ENCODE results near the gene VPS52.

Gene VPS52

DNA sequence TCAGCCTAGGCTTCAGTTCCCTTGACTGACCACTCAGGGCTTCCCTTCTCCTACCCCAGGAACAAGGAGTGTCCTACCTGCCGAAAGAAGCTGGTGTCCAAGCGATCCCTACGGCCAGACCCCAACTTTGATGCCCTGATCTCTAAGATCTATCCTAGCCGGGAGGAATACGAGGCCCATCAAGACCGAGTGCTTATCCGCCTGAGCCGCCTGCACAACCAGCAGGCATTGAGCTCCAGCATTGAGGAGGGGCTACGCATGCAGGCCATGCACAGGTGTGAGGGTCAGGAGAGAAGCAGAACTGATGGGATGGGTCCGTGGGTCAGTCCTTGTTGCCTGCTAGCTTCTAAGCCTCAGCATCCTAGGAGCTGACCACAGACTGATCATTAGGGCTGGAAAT is 61.8 kb downstream of the VPS52 start:
- no peak for DNase-seq (ENCODE audit: low read depth)

DNA sequence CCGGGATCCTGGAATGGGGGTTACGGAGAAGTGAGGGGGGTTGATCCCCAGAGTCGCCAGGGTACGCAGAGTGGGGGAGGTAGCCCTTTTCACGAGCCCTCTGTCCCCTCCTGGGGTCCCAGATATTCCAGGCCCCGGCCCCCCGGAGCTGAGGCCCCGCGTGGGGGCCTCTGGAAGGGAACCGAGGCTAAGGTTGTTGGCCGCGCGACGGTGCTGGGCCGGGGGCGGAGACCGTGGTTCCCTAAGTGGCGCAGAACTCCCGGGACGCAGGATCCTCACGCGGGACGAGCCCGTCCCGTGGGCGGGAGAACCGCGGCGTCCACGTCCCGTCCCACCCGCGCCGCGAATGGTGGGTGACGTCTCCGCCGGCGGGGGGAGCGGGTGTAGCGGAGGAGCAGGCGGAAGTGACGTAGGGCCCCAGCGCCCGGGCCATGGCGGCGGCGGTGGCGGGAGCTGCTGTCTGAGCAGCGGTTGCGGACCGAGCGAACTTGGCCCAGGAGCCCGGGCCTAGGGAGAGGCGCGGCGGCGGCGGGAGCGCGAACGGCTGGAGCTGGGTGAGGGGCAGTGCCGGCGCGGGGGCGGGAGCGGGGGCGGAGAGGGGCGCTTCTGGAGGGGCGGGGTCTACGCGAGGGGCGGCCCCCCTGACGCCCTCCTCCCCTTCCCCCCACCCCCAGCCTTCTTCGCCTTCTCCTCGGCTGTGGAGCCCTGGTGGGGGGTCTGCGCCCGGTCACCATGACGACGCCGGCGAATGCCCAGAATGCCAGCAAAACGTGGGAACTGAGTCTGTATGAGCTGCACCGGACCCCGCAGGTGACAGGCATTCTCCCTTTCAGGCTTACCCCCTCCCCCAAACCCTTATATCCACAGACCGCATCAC is 63.3 kb downstream of the VPS52 start, which contains the start of gene RING1:
TSS of gene RING1 (plus strand) at position 410 of the 877 bp plus-strand sequence. CDS start at position 733, 323 bp downstream.
- DNase-seq (ENCODE audit: low read depth) = peak; percentile 77

DNA sequence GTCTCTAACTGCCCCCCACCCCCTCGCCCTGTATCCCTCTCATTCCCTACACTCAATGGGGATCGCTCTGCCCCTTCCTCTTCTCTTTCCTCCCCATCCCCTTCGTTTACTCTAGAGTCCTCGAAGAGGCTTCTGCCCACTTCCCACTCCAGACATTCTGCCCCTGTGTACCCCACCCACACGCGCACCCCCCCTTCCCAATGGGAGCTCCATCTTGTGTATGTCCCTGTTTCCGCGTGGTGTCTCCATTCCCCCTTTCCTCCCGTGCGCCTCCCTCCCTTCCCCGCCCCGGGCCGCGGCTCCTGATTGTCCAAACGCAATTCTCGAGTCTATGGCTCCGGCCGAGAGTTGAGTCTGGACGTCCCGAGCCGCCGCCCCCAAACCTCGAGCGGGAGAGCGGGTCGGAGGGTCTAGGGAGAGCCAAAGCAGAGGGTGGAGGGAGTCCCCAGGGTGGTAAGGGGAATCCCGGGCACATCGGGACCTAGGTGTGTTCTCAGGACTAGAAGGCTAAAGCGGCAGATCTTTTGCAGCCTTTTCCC is 64.1 kb downstream of the VPS52 start:
- no peak for DNase-seq (ENCODE audit: low read depth)

DNA sequence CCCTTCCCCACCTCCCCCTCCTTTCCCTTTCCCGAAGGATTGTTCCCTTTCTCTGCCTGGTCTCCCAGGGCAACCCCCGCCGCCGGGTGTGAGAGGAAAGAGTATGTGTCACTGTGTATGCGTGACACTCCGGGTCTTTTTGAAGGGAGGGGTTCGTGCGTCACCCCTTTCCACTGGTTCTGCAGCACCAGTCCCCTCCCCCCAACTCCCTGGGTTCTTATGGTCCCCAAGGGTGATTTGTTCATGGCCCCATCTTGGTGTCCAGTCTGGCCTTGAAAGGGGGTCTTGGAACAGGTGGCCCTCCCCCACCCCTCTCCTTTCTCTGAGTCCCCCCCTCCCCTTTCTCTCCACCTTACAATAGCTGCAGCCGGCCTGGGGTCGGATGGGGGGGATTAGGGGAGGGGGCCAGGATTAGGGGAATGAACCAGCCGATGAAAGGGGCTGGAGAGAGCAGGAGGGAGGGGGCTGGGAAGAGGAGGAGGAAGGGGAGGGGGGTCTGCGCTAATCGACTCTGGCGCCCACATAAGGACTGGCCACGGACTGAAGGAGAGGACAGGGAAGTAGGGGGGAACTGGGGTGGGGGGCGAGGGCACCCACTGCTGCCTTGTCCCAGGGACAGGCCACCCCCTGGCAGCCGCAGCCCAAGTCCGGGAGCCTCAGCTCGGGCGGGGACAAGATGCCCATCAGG is 64.7 kb downstream of the VPS52 start:
- DNase-seq (ENCODE audit: low read depth) = no peak

DNA sequence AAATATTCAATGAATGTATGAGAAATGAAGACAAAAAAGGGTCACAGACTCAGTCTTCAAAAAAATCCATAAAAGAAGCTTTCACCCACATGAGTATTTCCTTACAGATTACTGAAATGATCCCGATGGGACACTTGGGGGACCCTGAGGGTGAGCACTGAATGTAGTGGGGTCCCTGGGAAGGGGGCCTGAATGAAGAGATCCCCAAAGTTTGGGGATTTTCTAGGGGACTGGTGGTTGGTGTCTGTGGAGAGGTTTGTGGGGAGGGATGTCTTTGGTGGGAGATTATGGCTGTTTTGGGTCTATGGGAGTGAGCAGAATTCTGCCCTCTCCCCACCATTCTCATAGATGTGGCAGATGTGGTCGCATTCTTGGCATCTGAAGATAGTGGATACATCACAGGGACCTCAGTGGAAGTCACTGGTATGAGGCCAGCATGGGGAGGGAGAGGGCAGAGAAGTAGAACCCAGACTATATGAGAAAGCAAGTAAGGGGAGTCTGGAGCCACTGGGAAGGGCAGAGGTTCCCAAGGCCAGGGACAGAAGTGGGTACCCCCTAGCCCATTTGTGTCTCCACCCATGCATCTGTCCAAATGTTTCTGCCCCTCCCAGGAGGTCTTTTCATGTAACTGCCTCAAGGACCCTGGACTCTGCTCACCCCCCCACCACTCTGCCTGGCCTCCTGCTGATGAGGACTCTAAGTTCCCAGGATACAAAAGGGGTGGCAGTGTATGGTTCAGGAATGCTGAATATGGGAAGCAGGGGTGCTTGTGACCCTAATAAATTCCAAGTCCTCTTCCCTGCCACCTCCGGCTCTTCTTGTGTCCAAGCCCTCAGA is 65.4 kb downstream of the VPS52 start:
- DNase-seq (ENCODE audit: low read depth) = no peak

DNA sequence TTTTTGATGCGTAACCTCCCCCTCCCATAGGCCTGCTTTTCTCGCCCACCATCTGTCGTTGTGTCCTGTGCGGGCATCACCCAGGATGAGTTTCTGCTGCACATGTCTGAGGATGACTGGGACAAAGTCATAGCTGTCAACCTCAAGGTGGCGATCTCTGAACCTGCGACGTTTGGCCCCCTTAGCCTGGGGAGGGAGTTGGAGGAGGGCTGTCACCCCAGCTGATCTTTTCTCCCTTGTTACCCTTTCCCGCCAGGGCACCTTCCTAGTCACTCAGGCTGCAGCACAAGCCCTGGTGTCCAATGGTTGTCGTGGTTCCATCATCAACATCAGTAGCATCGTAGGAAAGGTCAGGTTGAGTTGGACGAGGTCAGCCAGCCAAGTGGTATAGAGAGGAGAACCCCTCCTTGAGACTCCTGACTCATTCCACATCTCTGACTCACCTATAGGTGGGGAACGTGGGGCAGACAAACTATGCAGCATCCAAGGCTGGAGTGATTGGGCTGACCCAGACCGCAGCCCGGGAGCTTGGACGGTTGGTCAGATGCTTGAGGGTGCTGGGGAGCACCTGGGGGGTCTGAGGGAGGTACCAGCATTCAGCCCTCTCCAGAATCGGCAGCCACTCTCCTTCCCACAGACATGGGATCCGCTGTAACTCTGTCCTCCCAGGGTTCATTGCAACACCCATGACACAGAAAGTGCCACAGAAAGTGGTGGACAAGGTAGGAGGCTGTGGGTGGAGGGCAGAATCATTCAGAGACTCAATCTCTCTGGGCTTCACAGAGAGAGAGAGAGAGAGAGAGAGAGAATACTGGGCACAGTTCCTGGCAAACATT is 66.3 kb downstream of the VPS52 start:
- no peak for DNase-seq (ENCODE audit: low read depth)

DNA sequence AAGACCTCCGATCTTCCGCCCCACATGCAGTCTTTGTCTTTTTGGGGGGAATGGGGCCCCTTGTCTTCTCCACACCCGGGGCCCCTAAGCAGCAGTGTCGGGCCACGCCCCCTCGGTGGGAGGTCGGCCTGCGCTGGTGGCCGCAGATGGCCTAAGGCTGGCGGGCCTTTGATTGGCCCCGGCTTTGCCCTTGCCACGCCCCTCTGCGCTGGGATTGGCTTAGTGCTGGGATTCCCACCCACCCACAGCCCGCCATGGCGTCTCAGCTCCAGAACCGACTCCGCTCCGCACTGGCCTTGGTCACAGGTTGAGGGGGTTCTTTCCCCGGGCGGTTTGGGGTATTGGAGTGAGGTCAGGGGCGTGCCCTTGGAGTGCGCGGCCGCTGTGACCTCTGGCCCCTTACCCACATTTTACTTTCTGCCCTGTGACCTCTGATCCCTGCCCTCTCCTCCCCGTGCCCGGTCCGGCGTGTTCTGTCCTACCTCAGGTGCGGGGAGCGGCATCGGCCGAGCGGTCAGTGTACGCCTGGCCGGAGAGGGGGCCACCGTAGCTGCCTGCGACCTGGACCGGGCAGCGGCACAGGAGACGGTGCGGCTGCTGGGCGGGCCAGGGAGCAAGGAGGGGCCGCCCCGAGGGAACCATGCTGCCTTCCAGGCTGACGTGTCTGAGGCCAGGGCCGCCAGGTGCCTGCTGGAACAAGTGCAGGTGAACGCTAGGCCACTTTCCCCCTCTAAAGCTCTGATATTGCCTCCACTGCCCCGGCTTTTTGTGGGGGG is 67.1 kb downstream of the VPS52 start, which contains the start of gene HSD17B8:
TSS of gene HSD17B8 (plus strand) at position 241 of the 776 bp plus-strand sequence. CDS start at position 255, 14 bp downstream.
- peak; percentile 86 for DNase-seq (ENCODE audit: low read depth)

DNA sequence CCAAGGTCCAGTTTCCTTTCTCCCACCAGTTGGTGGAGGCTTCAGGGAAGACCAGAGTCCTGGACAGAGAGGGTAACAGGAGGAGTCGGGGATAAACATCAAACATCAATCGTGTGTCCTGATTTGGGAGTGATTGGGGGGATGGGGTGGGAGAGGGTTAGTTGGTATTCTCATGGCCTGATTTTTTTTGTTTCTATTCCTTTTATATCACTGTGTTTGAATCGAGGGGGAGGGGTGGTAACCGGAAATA is 67.6 kb downstream of the VPS52 start:
- no peak for DNase-seq (ENCODE audit: low read depth)

DNA sequence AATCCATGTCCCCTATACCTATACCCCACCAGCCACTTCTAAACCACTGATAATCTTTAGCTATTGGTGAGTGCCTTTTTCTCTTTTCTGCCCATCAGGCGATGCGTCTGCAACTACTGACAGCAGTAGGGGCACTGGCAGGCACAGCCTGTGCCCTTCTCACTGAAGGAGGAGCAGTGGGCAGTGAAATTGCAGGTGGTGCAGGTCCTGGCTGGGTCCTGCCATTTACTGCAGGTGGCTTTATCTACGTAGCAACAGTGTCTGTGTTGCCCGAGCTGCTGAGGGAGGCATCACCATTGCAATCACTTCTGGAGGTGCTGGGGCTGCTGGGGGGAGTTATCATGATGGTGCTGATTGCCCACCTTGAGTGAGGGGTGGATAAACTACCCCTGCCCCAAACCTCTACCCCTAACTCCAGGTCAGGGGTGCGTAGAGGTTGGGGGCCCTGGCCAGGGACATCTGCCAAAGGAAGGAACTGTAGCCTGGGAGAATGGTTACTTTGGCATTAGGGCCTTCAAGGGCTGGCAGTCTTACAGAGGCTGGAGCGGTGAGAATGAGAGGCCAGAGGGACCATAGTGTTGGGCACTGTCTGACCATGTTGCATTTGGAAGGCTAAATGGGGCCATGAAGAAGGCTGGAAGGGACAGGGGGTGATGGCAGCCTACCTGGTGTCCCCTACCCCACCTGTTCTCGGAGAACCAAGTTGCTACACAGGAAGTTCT is 68.1 kb downstream of the VPS52 start:
- no peak for DNase-seq (ENCODE audit: low read depth)

DNA sequence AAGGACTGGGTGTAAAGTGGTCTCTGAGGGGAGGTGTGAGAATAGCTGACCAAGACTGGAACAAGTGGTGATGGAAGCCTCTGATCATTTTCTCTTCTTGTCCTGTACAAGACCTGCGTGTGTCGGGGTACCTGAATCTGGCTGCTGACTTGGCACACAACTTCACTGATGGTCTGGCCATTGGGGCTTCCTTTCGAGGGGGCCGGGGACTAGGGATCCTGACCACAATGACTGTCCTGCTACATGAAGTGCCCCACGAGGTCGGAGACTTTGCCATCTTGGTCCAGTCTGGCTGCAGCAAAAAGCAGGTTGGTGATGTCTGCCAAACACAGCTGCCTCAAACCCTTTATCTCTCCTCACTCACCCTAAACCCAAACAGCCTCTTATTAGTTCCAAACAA is 68.9 kb downstream of the VPS52 start:
- DNase-seq (ENCODE audit: low read depth) = no peak

DNA sequence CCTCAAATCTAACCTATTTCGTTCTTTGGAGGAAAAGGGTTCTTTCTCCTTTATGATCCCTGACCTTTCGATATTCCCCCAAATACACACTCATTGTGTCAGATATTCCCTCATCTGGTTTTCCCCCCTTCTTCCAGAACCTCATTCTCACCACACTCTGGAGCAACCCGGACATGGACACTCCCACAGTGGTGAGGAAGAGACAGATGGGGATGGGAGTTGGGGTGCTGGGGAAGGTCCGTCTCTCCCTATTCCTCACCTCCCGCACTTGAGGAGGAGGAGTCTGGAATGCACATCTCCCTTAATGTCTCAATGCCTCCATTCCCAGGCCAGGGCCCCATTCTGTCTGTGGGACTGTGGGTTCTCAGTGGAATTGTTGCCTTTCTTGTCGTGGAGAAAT is 69.7 kb downstream of the VPS52 start:
- no peak for DNase-seq (ENCODE audit: low read depth)

DNA sequence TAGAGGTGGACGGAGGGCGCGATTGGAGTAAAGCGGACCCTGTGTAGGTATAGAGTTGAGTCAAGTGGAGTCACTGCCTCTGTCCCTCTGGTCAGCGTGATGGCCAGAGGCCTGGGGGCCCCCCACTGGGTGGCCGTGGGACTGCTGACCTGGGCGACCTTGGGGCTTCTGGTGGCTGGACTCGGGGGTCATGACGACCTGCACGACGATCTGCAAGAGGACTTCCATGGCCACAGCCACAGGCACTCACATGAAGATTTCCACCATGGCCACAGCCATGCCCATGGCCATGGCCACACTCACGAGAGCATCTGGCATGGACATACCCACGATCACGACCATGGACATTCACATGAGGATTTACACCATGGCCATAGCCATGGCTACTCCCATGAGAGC is 70.5 kb downstream of the VPS52 start:
- DNase-seq (ENCODE audit: low read depth) = no peak
